ENCODE data around the gene USP10. TPM values are rescaled to one million over a fixed set of nuclear protein-coding genes. Genes with fewer than 3 reads are reported as not detected.

Gene USP10
- total RNA-seq, 4 donors from 2014 or later, result 44.6 to 89.6 (median 55.9) TPM

DNA sequence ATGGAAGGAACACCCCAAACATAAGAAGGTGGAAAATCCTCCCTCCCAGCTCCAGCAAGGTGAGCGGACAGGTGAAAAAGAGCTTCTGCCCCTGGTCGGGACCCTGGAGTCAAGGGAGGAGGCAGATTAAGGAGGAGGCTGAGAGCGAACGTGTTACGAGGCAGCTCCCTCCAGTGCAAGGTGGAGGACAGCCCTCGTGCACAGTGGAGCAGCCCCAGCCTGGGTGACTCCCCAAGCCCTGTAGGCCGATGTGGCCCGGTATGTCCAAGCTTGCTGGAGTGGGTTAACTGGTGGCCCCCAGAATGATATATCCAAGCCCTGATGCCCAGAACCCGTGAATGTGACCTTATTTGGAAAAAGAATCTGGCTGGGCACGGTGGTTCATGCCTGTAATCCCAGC is 104.5 kb downstream of the USP10 start:
- no peak for TF ChIP-seq CTCF (IDR thresholded peaks at IDR 0.05)
- DNase-seq (ENCODE audit: low spot score) (no peak), ATAC-seq (ENCODE audit: low FRiP score) (no peak)

DNA sequence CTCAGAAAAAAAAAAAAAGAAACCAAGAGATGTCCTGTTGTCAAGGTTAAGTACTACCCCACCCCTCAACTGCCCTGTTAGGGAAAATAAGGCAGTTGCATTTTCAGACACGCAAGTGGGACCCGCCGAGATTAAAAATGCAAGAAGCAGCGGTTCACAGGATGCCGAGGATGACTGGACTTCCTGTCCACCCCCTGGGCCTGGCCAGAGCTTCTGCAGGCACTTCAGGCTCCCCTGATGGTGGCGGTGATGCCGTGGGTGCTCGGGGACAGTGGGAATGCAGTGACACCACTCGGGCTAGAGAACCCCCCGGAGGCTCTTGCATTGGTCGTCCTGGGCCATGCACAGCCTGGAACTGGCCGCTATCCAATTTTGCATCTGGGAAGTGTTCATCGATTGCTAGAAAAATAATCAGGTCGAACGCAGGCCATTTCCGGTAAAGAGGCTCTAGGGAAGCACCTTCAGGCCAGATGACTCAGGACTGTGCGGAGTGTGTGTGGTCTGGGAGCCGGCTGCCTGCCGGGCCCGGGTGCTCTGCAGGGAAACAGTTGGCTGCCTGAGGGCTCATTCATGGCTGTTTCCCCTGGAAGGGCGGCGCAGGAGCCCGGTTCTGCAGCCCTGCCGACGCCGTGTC is 106.6 kb downstream of the USP10 start:
- ATAC-seq (ENCODE audit: low FRiP score) (peak; percentile 19), DNase-seq (ENCODE audit: low spot score) (no peak)
- TF ChIP-seq CTCF (IDR thresholded peaks at IDR 0.05), result no peak

GRCh38 chr16:84806890-84807258 is 107.1 kb downstream of the USP10 start:
- no peak for TF ChIP-seq CTCF (IDR thresholded peaks at IDR 0.05)
- ATAC-seq (ENCODE audit: low FRiP score) (no peak), DNase-seq (ENCODE audit: low spot score) (no peak)

- no peak for TF ChIP-seq CTCF (IDR thresholded peaks at IDR 0.05)
- no peak for ATAC-seq (ENCODE audit: low FRiP score)
- no peak for DNase-seq (ENCODE audit: low spot score)
Measured at GRCh38 chr16:84807776-84808175, 108.0 kb downstream of the USP10 start.

DNA sequence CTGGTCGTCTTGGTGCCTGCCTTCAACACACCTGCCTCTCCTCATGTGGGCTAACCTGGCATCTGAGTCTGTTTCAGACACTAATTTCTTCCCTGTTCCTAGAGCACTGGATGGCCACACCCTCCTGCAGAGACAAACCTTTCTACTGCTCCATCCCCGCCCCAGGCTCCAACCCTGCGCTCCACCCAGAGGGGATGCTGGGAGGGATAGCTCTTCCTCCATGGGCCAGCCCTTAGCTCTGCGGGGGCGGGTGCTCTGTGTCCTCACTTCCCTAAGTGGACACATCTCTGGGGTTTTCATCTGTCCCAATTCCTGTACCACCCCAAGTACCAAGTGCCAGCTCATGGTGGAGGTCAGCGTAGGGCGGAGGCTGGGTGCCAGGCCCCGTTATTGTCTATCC is 109.0 kb downstream of the USP10 start:
- no peak for ATAC-seq (ENCODE audit: low FRiP score)
- TF ChIP-seq CTCF (IDR thresholded peaks at IDR 0.05), result no peak
- DNase-seq (ENCODE audit: low spot score), result no peak

GRCh38 chr16:84810518-84811273 is 110.9 kb downstream of the USP10 start:
- DNase-seq (ENCODE audit: low spot score) (no peak), ATAC-seq (ENCODE audit: low FRiP score) (peak; percentile 37)
- no peak for TF ChIP-seq CTCF (IDR thresholded peaks at IDR 0.05)

DNA sequence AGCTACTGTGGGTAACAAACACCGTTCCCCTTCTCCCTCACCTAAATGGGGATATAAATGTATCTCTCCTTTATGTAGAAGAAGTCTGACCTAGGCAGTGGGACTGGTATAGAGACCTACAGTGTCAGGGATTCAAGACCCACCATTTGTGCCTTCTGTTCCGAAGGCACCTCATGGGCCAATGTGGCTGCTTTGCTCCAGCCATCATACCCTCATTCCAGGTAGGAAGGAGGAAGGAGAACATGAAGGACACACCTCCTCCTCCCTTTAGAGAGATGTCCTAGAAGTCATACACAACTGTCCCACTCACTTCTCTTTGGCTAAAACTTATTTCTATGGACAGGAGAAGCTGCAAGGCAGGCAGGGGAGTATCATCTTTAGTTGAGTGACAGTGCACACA is 111.7 kb downstream of the USP10 start:
- DNase-seq (ENCODE audit: low spot score) (no peak), ATAC-seq (ENCODE audit: low FRiP score) (no peak)
- no peak for TF ChIP-seq CTCF (IDR thresholded peaks at IDR 0.05)

All from omental fat pad (tissue), 4 donors.